ENCODE data around the gene KCNF1.

The KCNF1 gene

DNA sequence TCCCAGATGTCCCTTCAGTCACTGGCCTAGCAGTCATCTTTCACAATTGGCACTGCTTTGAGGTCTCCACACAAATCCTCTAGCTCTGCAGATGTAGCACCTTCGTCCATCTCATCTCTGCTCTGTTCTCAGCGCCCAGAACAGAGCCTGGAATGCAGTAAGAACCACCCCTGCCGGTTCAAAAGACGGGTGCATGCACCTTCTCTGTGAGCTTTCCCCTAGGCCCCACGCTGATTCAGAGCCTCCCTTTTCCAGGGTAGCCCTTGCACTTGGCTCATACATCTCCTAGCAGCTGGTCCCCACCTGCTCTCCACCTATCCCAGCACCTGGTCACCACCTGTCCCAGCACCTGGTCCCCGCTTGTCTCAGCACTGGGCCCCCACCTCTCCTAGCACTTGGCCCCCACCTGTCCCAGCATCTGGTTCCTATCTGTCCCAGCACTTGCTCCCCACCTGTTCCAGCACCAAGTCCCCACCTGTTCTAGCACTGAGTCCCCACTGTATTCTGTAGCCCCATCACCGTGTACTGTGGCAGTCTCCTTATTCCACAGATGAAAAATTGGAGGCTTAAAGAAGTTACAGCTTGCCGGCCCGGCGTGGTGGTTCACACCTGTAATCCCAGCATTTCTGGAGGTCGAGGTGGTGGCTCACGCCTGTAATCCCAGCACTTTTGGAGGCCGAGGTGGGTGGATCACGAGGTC, 4.7 kb upstream of the KCNF1 start:
- no peak for DNase-seq (ENCODE audit: low spot score)
- in situ Hi-C loops (cut with MboI; ENCODE audit: low sequenced_read_pairs, unreplicated experiment): no loop called here
- TF ChIP-seq, protein P1, sequence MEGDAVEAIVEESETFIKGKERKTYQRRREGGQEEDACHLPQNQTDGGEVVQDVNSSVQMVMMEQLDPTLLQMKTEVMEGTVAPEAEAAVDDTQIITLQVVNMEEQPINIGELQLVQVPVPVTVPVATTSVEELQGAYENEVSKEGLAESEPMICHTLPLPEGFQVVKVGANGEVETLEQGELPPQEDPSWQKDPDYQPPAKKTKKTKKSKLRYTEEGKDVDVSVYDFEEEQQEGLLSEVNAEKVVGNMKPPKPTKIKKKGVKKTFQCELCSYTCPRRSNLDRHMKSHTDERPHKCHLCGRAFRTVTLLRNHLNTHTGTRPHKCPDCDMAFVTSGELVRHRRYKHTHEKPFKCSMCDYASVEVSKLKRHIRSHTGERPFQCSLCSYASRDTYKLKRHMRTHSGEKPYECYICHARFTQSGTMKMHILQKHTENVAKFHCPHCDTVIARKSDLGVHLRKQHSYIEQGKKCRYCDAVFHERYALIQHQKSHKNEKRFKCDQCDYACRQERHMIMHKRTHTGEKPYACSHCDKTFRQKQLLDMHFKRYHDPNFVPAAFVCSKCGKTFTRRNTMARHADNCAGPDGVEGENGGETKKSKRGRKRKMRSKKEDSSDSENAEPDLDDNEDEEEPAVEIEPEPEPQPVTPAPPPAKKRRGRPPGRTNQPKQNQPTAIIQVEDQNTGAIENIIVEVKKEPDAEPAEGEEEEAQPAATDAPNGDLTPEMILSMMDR (IDR thresholded peaks at IDR 0.05; ENCODE audit: borderline replicate concordance, control extremely low read depth, extremely low read depth, insufficient read depth, missing control alignments): no peak

DNA sequence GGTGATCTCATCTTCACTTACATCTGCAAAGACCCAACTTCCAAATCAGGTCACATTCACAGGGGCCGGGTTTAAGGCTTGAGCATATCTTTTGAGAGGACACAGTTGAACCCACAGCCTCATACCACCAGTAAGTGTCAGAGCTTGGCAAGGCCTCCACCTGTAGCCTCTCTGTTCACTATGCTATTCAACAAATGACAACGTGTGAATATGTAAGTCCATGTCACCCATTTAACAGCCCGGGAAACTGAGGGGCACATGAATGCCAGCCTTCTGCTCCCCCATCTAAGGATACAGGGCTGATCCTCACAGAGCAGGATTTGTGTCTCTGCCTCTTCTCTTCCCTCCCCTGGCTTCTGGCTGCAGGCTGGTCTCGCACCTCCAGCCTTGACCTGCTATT, 3.5 kb upstream of the KCNF1 start:
- in situ Hi-C loops (cut with MboI; ENCODE audit: low sequenced_read_pairs, unreplicated experiment): no loop called here
- TF ChIP-seq, protein P1 (IDR thresholded peaks at IDR 0.05; ENCODE audit: borderline replicate concordance, control extremely low read depth, extremely low read depth, insufficient read depth, missing control alignments): no peak
- no peak for DNase-seq (ENCODE audit: low spot score)

DNA sequence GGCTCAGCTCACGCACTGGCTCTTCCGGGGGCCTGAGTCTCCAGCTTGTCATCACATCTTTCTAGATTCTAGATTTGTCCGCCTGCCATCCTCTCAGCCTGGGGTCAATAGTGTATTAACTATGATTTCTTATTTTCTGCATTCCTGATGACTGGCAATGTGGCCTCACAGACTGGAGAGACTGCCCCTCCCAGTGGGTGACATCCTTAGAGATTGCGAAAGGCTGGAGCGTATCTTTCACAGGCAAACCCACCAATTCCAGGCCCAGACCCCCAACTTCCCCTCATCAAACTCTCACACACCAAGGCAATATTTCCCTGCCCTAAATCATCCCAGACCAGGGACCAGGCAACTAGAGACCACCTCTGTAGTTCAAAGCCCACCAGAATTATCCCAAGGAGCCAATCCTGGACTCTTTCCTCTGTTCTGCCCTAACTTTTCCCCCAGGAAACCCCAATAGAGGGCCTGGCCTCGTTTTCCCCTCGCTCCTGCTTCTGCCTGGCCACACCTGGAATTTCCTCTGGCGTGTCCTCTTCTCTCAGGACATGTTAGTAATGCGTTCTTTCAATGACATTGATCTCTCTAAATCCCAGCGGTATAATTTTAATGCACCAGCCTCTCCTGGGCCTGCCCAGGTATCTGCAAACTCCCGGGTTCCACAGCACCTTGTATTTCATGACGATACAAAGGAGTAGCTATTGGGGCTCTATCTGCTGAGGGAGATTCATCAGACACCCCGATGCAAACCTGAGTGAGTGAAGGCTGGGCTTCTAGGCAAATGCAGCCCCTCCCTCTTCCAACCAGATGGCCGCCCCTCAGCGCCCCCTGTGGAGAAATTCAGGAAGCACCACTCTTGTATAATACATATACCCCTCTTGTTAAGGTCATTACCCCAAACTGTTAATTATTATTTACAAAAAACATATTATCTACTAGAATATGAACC, 2.4 kb upstream of the KCNF1 start:
- DNase-seq (ENCODE audit: low spot score): no peak
- TF ChIP-seq, protein P1 (IDR thresholded peaks at IDR 0.05; ENCODE audit: borderline replicate concordance, control extremely low read depth, extremely low read depth, insufficient read depth, missing control alignments): no peak
- in situ Hi-C loops (cut with MboI; ENCODE audit: low sequenced_read_pairs, unreplicated experiment): no loop called here

DNA sequence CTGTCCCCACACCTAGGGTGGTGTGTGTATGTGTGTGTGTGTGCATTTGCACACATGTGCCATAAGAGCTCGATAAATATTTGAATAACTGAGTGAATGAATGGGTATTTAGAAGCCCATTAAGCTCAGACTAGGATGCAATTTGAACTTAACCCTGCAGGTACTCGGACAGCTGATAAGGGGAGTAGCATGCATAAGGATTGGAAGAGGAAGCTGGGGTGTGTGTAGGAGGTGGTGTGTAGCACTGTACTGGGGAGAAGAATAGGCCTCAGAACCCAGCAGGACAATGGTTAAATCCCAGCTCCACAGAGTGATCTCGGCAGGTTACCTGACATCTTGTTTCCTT, 1.8 kb upstream of the KCNF1 start:
- in situ Hi-C loops (cut with MboI; ENCODE audit: low sequenced_read_pairs, unreplicated experiment): no loop called here
- no peak for DNase-seq (ENCODE audit: low spot score)
- TF ChIP-seq, protein P1 (IDR thresholded peaks at IDR 0.05; ENCODE audit: borderline replicate concordance, control extremely low read depth, extremely low read depth, insufficient read depth, missing control alignments): no peak

DNA sequence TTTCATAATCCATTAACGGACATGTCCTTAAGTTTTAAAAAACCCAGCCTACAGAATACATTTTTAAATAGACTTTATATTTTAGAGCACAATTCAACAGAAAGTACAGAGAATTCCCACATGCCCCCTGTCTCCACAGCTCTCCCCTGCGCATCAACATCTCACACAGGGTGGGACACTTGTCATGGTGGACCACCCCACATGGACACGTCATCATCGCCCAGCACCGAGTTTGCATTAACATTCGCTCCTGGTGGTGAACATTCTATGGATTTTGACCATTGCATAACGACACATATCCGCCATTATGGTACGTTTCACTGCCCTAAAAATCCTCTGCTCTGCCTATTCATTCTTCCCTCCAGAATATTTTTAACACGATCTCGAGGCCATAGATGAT, 1.1 kb upstream of the KCNF1 start:
- TF ChIP-seq, protein P1 (IDR thresholded peaks at IDR 0.05; ENCODE audit: borderline replicate concordance, control extremely low read depth, extremely low read depth, insufficient read depth, missing control alignments): no peak
- no peak for DNase-seq (ENCODE audit: low spot score)
- in situ Hi-C loops (cut with MboI; ENCODE audit: low sequenced_read_pairs, unreplicated experiment): no loop called here

DNA sequence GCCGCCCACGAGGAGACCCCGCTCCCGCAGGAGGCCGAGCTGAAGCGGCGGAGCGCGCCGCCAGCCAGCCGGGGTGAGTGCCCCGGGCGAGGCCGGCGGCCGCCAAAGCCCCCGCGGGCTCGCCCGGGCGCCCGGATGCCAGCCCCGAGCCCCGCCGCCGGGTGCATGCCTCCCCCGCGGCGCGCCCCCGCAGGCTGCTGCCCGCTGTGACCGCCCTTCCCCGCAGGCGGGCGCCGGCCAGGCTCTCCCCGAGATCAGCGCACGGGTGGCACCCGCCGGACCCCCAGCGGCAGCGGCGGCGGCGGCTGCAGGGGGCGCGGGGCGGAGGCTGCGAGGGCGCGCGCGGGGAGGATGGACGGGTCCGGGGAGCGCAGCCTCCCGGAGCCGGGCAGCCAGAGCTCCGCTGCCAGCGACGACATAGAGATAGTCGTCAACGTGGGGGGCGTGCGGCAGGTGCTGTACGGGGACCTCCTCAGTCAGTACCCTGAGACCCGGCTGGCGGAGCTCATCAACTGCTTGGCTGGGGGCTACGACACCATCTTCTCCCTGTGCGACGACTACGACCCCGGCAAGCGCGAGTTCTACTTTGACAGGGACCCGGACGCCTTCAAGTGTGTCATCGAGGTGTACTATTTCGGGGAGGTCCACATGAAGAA, 470 bp downstream of the KCNF1 start:
- DNase-seq (ENCODE audit: low spot score): no peak
- in situ Hi-C loops (cut with MboI; ENCODE audit: low sequenced_read_pairs, unreplicated experiment): no loop called here
- TF ChIP-seq, protein P1 (IDR thresholded peaks at IDR 0.05; ENCODE audit: borderline replicate concordance, control extremely low read depth, extremely low read depth, insufficient read depth, missing control alignments): no peak

Data from GM13976 (cell line).